ENCODE measurements around the gene GATA6. TPM values are rescaled to one million over a fixed set of nuclear protein-coding genes. Genes with fewer than 3 reads are reported as not detected.

Gene GATA6
- total and polyA plus RNA-seq, 2 of the 8 experiments (the other 6 are each of a cell fraction or from before 2014, with no cell fraction given): 0.09 TPM; not detected in 1

GRCh38 chr18:22191923-22192322 is 22.5 kb downstream of the GATA6 start (continued):
- TF ChIP-seq, protein P1, sequence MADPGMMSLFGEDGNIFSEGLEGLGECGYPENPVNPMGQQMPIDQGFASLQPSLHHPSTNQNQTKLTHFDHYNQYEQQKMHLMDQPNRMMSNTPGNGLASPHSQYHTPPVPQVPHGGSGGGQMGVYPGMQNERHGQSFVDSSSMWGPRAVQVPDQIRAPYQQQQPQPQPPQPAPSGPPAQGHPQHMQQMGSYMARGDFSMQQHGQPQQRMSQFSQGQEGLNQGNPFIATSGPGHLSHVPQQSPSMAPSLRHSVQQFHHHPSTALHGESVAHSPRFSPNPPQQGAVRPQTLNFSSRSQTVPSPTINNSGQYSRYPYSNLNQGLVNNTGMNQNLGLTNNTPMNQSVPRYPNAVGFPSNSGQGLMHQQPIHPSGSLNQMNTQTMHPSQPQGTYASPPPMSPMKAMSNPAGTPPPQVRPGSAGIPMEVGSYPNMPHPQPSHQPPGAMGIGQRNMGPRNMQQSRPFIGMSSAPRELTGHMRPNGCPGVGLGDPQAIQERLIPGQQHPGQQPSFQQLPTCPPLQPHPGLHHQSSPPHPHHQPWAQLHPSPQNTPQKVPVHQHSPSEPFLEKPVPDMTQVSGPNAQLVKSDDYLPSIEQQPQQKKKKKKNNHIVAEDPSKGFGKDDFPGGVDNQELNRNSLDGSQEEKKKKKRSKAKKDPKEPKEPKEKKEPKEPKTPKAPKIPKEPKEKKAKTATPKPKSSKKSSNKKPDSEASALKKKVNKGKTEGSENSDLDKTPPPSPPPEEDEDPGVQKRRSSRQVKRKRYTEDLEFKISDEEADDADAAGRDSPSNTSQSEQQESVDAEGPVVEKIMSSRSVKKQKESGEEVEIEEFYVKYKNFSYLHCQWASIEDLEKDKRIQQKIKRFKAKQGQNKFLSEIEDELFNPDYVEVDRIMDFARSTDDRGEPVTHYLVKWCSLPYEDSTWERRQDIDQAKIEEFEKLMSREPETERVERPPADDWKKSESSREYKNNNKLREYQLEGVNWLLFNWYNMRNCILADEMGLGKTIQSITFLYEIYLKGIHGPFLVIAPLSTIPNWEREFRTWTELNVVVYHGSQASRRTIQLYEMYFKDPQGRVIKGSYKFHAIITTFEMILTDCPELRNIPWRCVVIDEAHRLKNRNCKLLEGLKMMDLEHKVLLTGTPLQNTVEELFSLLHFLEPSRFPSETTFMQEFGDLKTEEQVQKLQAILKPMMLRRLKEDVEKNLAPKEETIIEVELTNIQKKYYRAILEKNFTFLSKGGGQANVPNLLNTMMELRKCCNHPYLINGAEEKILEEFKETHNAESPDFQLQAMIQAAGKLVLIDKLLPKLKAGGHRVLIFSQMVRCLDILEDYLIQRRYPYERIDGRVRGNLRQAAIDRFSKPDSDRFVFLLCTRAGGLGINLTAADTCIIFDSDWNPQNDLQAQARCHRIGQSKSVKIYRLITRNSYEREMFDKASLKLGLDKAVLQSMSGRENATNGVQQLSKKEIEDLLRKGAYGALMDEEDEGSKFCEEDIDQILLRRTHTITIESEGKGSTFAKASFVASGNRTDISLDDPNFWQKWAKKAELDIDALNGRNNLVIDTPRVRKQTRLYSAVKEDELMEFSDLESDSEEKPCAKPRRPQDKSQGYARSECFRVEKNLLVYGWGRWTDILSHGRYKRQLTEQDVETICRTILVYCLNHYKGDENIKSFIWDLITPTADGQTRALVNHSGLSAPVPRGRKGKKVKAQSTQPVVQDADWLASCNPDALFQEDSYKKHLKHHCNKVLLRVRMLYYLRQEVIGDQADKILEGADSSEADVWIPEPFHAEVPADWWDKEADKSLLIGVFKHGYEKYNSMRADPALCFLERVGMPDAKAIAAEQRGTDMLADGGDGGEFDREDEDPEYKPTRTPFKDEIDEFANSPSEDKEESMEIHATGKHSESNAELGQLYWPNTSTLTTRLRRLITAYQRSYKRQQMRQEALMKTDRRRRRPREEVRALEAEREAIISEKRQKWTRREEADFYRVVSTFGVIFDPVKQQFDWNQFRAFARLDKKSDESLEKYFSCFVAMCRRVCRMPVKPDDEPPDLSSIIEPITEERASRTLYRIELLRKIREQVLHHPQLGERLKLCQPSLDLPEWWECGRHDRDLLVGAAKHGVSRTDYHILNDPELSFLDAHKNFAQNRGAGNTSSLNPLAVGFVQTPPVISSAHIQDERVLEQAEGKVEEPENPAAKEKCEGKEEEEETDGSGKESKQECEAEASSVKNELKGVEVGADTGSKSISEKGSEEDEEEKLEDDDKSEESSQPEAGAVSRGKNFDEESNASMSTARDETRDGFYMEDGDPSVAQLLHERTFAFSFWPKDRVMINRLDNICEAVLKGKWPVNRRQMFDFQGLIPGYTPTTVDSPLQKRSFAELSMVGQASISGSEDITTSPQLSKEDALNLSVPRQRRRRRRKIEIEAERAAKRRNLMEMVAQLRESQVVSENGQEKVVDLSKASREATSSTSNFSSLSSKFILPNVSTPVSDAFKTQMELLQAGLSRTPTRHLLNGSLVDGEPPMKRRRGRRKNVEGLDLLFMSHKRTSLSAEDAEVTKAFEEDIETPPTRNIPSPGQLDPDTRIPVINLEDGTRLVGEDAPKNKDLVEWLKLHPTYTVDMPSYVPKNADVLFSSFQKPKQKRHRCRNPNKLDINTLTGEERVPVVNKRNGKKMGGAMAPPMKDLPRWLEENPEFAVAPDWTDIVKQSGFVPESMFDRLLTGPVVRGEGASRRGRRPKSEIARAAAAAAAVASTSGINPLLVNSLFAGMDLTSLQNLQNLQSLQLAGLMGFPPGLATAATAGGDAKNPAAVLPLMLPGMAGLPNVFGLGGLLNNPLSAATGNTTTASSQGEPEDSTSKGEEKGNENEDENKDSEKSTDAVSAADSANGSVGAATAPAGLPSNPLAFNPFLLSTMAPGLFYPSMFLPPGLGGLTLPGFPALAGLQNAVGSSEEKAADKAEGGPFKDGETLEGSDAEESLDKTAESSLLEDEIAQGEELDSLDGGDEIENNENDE (IDR thresholded peaks at IDR 0.05; ENCODE audit: insufficient replicate concordance, low read length): no peak
- TF ChIP-seq SIX5 (IDR thresholded peaks at IDR 0.05; ENCODE audit: low read depth, low read length) (no peak), JUN (IDR thresholded peaks at IDR 0.05; ENCODE audit: low read depth, low read length) (no peak), POLR2A (IDR thresholded peaks at IDR 0.05; ENCODE audit: control extremely low read depth in 1 of 2, low read depth in 2 of 2, low read length in 2 of 2) (no peak), TAF1 (IDR thresholded peaks at IDR 0.05; ENCODE audit: low read depth, low read length) (no peak), RBBP5 (IDR thresholded peaks at IDR 0.05; ENCODE audit: borderline replicate concordance, low read depth, low read length) (no peak), CBX8 (IDR thresholded peaks at IDR 0.05; ENCODE audit: borderline replicate concordance, low read depth, low read length) (no peak), ATF2 (IDR thresholded peaks at IDR 0.05; ENCODE audit: low read length) (no peak), BRCA1 (IDR thresholded peaks at IDR 0.05; ENCODE audit: low read depth, low read length) (no peak), RNF2 (IDR thresholded peaks at IDR 0.05; ENCODE audit: borderline replicate concordance, low read depth, low read length, missing control alignments, poor library complexity, severe bottlenecking) (no peak)
